Activated CD8-positive, alpha-beta memory T cell treated with anti-CD3 and anti-CD28 coated beads, Interleukin-2, amount 50 U/mL, for 1 hour (primary cell): ENCODE measurements around the gene KAZN.

Experiments used
- DNase-seq: peaks from one replicate; pipeline ENCODE4 v3.0.0-alpha.2; 2020; ENCODE audit errors: extremely low read depth

The KAZN gene

DNA sequence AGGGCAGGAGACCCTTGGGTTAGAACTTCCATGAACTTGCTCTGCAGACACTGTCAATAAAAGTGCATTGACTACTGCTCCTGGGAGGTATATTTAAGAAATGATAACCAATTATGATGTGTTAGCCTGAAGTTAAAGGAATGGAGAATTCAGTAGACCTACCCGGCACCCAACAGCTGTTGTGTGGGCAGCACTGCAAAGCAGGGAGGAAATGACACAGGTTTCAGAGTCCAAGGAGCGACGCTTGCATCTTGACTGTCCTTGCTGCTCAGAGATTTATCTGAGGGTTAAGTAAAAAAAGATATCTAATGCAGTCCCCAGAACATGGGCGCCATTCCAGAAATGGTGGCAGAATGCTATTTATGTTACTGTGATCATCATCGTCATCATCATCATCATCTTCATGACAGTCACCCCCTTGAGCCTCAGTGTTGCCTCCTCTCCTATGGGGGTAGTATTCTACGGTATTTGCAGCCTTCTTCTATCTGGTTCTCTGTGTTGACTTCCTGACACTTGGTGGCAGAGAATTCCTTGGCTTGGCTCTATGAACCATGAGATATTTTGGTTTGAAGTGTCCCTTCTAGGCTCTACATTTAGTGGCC is 225.9 kb downstream of the KAZN start:
- DNase-seq = no peak

DNA sequence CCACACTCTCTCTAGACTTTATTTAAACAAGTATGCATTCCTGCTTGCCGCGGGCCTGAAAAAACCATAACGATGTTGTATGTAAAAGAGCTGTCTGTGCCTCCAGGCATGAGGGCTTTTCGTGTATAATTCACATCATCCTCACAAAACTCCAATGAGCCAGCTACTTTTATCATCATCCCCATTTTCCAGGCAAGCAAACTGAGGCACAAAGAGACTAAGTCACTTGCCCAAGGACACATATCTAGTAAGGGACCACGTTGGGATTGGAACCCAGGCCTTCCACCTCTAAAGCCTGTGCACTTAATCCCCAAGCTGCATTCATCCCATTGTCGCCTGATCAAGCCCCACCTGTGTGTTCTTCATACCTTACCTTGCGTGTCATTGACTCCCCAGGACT is 226.9 kb downstream of the KAZN start:
- DNase-seq = no peak

DNA sequence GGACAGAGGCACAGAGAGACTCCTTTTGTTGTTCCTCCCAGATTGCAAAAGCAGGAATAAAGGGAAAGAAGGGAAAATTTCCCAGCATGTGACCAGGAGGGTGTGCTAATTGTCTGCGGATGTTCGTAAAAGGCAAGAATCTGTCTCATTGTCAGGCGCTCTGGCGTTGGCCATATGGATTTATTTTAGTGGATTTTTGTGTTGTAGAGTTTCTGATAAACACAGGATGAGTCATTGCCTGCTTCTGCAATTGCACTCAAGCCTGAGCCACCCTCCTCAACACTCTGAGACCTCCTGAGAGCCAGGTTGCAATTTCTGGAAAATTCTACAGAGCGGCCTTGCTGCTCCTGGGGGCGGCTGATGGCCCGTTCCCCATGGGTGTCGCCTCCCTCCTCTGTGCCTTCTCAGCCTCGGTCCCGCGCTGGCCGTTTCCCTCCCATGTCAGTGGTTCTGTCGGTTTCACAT is 227.7 kb downstream of the KAZN start:
- DNase-seq = no peak

- no peak for DNase-seq
Observed at GRCh38 chr1:14826731-14827326, 228.3 kb downstream of the KAZN start.

- no peak for DNase-seq
Observed at GRCh38 chr1:14827870-14828269, 229.4 kb downstream of the KAZN start.

DNA sequence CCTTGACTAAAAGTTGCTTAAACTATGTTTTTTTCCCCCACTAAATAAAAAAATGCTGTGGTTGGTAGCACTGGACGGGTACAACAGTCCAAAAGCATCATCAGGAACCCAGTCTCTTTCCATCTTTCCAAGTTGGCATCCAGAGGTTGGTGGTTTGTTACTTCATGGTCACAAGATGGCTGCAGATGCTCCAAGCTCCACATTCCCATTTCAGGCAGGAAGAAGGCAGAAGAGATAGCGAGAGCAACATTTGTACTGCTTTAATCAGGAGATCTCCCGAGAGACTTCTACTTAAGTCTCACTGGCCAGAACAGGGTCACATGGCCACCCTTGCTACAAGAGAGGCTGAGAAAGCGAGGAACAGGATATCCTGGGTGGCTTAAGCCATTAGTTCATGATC is 230.2 kb downstream of the KAZN start:
- no peak for DNase-seq

DNA sequence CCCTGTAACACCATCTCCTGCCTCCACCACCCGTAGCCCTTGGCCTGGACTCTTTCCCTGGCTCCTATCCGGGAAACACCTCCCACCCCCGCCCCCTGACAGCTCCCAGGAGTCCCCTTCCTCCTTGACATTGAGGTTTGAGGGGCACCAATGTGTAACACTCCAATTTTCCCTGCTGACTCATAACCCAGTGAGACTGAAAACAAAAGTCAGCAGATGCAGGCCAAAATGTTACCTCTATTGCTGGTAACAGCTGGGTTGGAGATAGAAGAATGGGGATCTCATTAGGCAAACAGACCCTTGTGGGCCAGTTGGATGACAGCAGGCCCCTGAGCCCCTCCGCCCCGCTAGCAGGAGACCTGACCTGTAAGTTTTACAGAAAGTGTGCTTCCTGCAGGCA is 237.2 kb downstream of the KAZN start:
- DNase-seq = no peak

DNA sequence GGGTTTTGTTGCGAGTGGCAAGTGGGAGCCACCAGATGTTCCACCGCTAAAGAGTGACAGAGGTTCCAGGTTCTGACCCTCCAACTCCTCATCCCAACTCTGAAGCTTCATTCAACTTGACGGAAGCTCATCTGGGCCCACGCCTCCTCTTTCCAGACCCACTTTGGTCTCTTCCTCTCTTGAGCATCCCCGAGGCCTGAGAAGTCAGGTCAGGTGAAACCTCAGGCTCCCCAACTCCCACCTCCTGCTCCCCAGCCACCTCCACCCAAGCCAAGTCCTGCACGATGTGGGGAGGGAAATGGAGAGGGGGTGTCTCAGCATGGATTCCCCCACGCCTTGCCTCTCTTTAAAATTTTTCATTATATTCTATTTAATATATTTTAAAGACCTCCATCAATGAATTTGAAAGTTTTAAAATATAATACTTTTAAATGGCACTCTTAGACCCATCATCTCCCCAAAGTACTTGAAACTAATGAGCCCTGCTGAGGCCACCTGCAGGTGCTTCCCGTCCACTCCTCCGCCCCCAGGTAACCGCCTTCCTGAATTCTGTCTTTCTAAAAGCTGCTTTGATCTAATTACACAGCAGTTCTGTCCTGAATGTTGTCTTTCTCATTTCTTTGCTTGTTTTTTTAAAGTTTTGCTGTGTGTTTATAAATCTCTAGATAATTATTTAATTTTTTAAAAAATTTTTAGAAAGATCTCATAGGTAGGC is 238.1 kb downstream of the KAZN start:
- DNase-seq = no peak

DNA sequence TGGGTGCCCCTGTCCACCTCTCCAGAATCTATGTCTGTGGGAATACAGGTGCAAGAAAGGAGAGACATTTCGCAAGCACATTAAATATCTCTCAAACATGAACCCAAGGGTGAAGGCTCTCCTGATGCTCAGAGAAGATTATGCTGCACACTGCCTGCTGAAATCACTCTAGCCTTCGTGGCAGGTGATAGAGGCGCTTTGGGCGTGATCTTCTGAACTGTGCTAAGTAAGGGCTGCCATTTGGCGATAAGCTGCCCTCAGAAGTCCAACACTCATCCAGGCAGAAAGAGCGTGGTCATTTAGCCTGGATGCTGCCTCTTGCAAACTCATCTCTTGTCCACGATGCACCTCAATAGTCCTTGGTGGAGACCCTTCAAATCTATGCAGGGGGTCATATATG is 241.9 kb downstream of the KAZN start:
- DNase-seq = no peak

DNA sequence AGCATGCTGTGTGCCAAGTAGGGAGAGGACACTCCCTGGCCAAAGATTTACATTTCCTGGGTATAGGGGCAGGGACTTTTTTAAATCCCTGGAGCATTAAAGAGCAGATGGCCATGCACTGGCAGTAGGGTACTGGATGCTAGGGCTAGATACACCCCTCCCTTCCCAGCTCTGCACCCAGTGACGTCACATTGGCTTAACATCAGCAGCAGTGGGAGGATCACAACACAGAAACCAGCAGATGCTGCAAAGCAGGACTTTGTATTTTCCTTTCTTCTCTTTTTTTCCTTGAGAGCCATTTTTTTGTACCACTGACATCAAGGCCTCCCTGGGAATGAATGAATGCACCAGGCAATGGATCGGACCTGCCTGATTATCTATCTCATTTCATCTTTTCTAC is 243.0 kb downstream of the KAZN start:
- no peak for DNase-seq

GRCh38 chr1:14841951-14842350 is 243.5 kb downstream of the KAZN start:
- no peak for DNase-seq

- no peak for DNase-seq
Observed at GRCh38 chr1:14842361-14842760, 243.9 kb downstream of the KAZN start.

DNA sequence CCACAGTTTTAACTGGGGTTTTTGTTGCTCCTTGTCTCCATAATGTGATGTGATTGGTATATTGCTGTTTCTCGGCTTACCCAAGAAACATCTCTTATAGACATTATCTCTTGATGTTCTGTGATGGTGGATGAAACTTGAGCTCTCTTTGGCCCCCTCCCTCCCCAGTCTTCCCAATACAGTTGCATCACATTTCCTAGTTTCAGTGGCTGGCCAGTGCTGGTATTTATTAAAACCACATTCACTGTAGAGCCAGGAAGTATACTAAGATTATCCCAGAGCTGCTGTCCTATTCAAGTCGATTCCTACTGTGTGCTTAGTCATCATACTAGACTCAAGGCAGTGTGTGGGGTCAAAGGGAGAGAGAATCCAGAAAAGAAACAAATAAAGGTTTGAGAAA is 244.4 kb downstream of the KAZN start:
- DNase-seq = no peak

DNA sequence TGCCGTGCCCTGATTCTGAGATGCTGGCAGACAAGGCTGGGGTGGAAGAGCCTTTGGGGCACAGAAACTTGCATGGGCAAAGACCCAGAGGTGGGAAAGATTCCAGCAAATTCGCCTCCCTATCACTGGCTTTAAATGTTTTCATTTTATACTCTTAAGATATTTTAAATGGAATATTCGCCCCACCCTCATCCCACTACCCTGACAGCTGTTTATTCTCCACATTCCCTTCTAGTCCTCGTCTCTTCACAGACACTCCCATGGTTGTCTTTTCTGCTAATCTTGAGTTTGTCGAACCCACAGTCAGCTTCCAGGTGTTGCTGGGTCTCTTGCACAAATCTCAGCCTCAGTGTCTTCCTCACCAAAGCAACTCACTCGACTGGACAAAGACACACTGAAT is 245.0 kb downstream of the KAZN start:
- no peak for DNase-seq

DNA sequence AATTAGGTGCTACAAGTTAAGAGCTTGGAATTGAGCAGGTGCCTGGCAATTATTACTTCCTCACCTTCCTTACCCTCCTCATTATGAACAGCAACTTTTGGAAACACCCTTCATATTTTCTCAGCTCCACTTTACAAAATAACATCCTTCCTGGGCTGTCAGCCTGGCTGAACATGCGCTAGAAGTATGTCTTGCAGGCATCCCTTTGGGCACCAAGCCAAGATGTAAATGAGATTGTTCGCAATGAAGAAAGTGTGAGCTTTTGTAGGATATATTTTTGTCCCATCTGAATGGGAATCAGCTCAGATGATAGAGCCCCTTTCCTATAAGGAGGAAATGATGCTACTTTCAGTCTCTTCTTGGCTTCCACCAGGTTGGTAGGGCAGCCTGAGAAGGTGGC is 245.9 kb downstream of the KAZN start:
- DNase-seq = no peak

DNA sequence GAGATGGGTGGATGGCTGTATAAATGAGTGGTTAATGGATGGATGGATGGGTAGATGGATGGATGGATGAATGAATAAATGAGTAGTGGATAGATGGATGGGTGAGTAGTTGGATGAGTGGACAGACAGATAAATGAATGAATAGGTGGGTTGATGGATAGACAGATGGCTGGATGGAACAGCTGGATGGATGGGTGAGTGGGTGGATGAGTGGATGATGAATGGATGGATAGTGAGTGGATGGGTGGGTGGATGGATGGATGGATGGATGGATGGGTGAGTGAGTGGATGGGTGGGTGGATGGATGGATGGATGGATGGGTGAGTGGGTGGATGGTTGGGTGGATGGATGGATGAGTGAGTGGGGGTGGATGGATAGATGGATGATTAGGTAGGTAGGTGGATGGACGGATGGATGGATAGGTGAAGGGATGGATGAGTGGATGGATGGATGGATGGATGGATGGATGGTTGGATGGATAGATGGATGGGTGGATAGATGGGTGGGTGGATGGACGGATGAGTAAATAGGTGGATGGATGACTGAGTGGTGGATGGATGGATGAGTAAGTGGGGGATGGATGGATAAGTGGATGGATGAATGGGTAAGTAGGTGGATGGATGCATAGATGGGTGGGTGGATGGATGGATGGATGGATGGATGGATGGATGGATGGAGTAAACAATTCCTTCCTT is 246.6 kb downstream of the KAZN start:
- DNase-seq = no peak

DNA sequence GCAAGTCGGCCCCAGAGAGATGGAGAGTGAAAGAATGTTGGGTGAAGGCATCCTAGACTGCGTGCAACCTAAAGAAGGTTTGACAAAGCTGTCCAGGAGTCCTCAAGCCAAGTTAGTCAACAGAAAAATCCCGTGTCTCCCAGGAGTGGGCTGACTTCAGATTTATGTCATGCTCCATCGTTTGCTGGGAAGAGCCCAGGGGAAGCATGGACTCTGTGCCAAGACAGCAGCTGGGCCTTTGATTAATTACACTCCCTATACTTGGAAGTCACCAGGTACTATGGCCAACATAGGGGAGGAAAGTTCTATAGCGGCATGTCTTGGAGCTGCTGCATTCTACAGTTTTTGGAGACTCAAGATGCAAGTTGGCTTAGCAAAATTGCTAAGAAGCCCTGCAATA is 247.4 kb downstream of the KAZN start:
- no peak for DNase-seq

GRCh38 chr1:14846688-14847087 is 248.2 kb downstream of the KAZN start:
- DNase-seq = no peak

DNA sequence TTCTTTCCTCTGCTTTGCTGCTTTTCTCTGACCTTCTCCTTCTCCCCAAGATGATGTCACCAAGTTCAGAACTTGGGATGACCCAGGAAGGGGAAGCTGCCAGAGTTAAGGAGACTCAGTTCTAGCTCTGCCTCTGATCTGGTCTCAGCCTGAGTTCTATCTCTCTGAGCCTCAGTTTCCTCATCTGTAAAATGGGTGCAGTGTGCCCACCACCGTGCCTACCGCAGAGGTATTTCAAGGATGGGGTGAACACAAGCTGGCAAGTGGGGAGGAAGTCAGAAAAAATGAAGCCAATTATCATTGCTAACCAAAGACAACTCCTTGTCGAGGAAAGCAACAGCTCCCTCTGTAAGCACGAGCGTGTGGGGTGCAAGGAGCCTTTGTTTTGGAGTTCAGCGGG is 249.7 kb downstream of the KAZN start:
- DNase-seq = no peak

DNA sequence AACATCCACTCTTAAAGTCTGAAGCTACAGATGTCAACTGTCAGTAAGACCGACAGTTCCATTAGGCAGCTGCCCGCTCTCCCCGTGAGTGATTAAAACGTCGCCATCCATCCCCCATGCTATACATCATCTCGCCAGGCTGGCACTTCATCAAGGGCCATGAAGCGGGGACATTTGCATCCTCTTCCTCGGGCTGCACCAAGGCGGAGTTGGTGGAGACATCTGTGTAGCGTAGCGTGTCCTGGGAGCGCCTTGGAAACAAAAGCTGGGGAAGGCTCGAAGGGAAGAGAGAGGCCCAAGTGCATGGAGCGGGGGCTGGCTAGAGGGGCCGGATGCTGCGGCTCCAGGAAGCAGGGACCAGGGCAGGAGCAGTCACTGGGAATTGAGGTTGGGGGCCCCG is 250.1 kb downstream of the KAZN start:
- DNase-seq = no peak

DNA sequence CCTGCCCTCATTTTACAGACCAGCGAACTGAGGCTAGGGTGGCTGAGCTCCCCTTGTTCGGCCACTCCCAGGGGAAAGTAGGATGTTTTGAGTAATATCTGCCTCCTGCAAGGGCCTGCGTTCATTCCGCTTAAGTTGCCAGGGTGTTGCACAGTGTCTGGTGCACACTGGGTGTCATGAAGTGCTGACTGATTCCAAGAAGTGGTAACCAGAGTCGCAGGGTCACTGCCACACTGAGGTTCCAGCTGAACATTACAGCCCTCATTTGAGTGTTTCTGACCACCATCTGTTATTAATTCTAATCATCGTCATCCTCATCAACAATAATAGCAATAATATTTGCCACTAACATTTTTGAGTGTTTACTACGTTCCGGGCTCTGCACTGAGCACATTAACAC is 250.6 kb downstream of the KAZN start:
- DNase-seq = no peak

- no peak for DNase-seq
Observed at GRCh38 chr1:14850563-14850962, 252.1 kb downstream of the KAZN start.

DNA sequence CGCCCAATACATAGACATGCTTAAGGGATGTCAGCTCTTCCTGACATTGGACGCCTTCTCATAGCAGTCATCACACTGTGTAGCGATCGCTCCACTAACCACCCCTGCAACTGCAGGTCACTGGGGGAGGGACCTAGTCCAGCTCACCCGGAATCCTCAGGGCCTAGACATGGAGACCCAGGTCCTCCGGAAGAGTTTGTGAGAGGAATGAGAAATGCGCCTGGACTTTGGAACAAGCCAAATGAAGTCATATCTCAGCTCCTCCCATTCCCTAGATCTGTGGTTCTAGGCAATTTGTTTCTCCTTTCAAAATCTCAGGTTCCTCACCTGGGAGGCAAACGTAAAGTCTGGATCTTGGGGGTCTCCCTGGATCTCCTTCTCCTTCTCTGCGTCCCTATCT is 253.3 kb downstream of the KAZN start:
- DNase-seq = no peak
